Astrocyte of the cerebellum (primary cell): ENCODE measurements around the gene RNASEH2B.
A peak's percentile ranks its signal among the peaks of the same experiment; 100 is the strongest.

ENCODE experiments used
- DNase-seq: peaks from one replicate; pipeline ENCODE4 v3.0.0-alpha.2; 2011; ENCODE audit warnings: low read depth
- H3K4me3 ChIP-seq: 2 replicates; pipeline ENCODE4 v1.5.1; 2011; ENCODE audit warnings: mild to moderate bottlenecking, low read depth, low read length, moderate library complexity
- CTCF ChIP-seq: IDR thresholded peaks from 2 replicates; pipeline ENCODE4 v1.5.1; 2012; ENCODE audit warnings: low read length, low read depth, moderate library complexity, mild to moderate bottlenecking; ENCODE audit errors: missing control alignments
- in situ Hi-C: cut with HindIII; loops from 2 replicates; pipeline ENCODE4 v1.10.0; 2017; ENCODE audit warnings: low sequenced_read_pairs

The RNASEH2B gene

GRCh38 chr13:50999641-51000040, 90.0 kb downstream of the RNASEH2B start:
- DNase-seq, result no peak
- H3K4me3 ChIP-seq, result no peak overlapping the region
- in situ Hi-C loops, result no loop called here
- no peak for TF ChIP-seq CTCF

- no peak for TF ChIP-seq CTCF
- no peak for DNase-seq
- in situ Hi-C loops, result no loop called here
- H3K4me3 ChIP-seq, result no peak overlapping the region
These were observed 90.5 kb downstream of the RNASEH2B start for GRCh38 chr13:51000061-51000460.

GRCh38 chr13:51000571-51001260, 91.1 kb downstream of the RNASEH2B start:
- no peak for TF ChIP-seq CTCF
- H3K4me3 ChIP-seq, result no peak overlapping the region
- in situ Hi-C loops, result no loop called here
- peak; percentile 86 for DNase-seq

- DNase-seq, result no peak
- TF ChIP-seq CTCF, result no peak
- in situ Hi-C loops, result no loop called here
- H3K4me3 ChIP-seq, result no peak overlapping the region
These were observed 91.7 kb downstream of the RNASEH2B start for GRCh38 chr13:51001335-51001734.

GRCh38 chr13:51002736-51003135, 93.1 kb downstream of the RNASEH2B start:
- in situ Hi-C loops, result no loop called here
- no peak for DNase-seq
- no peak for TF ChIP-seq CTCF
- H3K4me3 ChIP-seq, result no peak overlapping the region

- DNase-seq, result no peak
- in situ Hi-C loops, result no loop called here
- no peak overlapping the region for H3K4me3 ChIP-seq
- no peak for TF ChIP-seq CTCF
These were observed 94.1 kb downstream of the RNASEH2B start for GRCh38 chr13:51003642-51004041.
